GM19467 (cell line): ENCODE data around the gene AFF3.
"Not testable (repeated sequence)": the region's sequence is repeated elsewhere in the genome, so short reads cannot be mapped to it uniquely, and the experiment has no call there.

ENCODE experiments used
- ATAC-seq: cut with Tn5 transposase; IDR thresholded peaks from one replicate; pipeline ENCODE4 v1.9.1; 2021; ENCODE audit warnings: mild to moderate bottlenecking, moderate library complexity; ENCODE audit not compliant: unreplicated experiment

AFF3 gene

DNA sequence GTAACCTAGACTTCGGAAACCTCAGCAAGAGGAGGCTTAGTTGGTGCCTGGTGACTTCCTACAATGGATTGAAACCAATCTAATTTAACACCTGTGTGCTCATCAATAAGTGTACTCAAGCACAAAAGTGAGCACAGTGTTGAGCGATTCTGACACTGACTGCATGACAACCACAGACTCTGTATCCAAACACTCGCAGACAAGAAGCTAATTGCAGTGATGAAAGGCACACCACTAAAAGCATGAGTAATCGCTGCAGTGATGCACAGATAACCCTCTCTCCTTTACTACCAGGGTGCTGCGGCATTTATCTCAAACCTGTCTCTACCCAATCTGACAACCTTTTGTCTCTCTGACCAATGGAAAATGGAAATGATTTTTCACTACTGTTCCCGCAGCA, 168.1 kb downstream of the AFF3 start:
- no peak for ATAC-seq

DNA sequence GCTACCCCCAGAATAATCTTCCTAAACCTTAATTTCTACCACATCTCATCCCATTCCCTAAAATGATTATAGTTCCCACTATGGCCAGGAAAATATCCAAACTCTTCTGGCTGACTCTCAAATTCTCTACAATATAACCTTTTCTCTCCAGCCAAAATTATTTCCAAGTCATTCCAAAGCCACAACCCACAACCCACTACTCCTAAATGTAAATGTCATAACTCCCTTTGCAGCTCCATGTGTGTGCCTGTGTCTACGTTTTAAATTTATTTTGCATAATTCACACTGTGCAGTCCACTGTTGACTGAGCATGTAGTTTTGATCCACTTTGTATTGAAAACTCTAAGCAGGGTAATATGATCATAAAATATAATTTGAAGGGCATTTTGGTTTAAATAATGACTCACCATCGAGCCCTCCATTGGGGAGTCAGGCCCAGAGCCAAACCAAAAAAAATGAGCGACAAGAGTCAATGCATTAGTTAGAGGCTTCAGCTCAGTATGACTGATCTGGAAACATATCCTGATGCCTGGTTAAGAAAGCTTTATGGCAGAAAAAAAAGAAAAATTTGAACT, 171.0 kb downstream of the AFF3 start:
- no peak for ATAC-seq

DNA sequence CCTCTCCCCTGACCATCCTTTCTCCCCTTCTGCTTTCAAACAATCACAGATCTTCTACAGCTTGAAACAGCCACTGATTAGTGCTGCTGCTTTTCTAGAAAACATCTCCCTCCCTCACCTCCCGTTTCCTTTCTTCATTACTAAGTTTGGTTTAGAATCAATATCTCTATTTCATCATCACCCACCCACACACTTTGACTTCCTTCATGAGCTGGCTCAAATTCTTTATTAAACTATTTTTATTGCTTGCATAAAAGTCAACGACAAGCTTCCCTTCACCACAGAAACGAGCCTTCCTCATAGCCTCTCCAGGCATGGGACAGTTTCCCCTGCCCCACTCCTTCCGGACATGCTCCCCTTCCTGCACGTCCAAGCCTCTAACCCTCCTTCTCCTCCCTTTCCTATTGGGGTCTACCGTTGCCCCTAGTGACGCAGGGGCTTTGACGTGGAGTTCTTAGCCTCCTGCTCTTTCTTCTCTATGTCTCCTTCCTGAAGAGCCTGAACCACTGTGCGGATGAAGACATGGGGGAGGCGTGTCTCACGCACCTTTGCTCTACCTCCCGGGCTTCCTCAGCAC, 172.0 kb downstream of the AFF3 start:
- ATAC-seq = no peak

DNA sequence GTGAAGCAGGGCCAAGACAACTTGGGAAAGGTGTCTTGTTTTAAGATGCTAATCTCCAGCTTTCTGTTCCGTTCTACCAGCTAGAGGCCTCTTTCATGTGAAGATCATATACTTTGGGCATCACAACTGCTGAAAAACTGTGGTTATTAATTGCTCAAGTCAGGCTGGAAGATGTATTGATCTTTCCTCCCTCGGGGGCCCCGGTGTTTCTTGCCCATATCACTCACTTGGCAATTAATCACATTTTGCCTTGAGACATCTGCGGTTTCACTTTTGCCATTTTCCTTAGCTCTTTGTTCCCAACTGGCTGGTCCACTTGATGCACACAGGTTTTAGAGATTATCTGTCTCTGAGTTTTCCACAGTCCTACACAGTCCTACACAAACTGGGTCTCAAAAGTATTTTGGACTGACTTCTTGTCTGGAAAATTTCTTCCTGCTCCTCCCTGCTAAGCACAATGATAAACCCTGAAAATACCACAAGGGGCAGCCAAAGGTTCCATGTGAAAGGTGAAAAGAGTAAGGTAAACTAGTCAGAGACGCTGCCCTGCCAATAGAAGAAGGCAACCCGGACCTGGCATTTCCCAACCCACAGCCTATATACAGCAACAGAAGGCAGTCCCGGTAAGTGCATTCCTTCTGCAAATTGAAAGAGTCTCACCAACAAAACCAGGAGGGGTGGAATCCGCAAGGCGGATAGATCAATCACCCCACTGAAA, 181.0 kb downstream of the AFF3 start:
- ATAC-seq = no peak

DNA sequence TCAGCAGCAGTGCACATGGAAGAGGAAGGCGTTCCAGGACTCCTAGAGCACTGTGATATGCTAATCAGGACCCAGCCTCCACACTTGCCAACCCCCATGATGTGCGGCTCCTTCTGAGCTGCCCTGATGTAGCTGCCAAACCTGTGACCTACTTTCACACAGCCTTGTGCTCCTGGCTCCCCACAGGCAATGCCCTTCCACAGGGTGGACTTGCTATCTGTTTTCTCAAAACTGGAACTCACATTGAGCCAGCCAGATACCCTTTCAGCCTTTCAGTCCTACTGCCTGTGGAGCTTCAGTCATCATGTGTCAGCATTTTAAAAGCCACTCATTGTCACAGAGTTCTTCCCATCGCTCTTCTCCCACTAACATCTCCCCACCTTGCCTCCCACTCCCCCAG, 181.6 kb downstream of the AFF3 start:
- ATAC-seq = no peak

DNA sequence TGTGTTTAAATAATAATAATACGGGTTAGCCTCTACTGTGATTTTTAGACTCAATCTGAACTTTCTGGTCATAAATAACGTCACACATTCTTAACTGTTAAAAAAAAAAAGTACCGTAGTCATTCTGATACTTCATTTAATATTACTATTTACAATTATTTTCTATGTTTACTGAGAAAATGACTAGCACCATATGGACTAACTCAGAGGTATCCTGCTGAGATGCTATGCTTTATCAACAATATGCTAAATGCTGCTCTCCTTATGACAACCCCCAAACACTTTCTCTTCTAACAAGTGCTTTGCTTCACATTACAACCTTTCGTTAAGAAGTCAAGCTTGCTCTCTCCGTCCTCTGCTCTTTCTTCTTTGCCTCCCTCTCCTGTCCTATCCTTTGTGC, 182.1 kb downstream of the AFF3 start:
- ATAC-seq = no peak

DNA sequence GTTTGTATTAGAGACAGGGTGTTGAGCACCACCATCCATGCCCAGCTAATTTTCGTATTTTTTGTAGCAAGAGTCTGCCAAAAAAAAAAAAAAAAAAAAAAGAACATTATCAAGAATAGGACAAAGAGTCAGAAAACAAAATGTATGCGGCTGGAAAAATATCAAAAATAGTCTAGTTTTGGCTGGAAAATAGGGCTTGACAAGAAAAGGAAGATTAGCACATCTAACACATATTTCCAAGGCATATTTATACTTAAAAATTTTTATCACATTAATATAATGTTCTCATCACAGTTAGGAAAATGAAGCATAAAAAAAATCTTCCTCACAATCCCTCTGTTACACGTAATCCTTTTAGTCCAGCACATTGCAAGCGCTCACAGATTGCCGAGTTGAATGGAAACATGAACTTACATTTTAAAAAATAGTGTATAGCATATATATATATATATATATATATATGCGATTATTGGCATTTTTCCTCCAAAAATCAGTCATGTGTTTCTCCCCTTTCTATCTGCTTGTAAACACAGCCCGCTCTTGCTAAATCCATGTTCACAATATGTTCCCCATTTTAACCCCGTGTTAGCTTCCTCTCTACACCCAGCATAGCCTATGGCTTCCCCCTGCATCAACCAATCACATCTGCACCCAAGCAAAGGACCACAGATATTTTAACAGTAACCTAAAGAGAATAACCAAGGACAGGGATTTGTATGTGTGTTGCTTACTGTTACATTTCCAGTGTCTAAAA, 183.0 kb downstream of the AFF3 start:
- no peak for ATAC-seq

DNA sequence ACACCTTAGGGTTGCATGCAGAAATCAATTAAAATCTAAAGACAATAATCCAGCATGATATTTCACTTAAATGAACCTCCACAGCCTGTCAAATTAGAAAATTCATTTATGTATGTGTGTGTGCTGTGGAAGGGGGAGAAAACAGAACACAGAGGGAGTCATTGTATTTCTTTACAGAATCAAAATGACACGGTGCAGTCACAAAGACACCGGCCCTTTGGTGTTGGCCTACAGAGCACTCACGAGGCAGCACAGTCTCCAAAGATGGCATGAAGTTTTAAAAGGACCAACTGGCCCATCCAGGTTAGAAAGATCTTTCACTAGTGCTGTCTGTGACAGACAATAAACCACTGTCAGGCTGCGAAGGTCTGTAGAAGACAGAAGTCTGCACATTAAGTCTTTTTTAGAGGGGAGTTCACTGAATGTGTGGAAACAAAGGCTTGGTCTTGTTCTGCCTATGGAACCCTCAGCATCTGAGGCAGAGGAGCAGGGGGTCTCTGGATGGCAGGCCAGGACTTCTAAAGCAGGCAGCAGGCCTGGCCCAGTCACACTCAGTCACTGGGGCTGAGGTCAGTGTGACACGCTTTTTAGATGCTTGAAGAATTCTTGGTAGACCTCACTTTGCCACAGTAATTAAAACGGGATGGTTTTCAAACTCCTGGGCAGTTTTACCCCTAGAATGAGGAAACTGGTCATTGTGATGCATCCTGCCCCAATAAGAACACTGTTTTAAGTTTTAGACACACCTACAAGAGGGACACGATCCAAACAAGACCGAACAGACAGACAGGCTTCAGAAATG, 184.9 kb downstream of the AFF3 start:
- no peak for ATAC-seq

DNA sequence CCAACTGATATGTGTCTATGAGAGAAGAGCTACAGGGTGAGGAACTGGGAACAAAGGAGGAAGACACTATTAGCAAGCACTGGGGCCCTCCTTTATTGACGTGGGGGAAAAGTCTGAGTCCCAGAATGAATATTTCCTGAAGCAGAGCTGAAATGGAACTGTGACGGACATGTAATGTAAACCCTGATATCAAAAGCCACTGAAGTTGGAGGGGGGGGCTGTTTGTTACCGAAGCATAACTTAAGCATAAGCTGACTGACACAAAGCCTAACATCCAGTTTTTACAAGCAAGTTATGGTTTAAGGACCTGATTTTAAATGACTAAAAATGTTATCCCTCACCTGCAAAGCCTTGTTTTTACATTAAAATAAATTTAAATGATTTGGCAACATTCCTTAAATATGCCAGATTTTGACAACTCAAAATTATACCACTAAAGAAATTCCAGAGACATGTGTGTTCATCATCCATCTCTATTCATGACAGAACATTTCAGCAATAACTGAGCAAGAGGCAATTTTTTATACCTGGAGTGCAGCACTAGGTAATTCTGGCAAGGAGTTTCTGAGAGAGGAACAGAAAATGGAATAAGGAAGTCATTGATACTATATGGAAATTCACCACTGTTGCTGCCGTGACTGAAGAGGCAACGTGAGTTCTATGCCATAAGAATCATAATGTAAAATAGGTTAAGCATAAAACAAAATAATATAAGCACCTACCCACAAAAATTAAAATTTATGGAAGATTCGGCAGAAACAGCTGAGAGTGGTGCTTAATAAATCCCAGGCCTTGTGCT, 186.0 kb downstream of the AFF3 start:
- no peak for ATAC-seq

DNA sequence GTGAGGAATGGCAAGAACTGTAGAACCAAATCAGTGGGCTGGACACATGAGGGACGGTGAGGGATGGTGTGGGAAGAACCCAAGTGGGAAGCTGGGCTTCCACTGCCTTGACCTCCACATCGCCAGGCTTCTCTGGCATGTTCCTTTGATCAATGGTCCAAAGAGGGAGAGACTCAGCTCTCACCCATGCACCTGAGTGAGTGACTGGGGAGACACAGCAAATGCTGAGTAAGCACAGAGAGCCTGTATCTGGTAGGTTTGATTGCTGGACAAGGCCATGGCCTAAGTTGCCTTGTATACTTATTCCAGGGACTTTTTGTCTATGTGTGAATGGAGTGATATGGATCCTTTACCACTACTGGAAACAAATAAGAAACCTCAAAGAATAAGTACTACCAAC, 188.6 kb downstream of the AFF3 start:
- ATAC-seq = no peak

DNA sequence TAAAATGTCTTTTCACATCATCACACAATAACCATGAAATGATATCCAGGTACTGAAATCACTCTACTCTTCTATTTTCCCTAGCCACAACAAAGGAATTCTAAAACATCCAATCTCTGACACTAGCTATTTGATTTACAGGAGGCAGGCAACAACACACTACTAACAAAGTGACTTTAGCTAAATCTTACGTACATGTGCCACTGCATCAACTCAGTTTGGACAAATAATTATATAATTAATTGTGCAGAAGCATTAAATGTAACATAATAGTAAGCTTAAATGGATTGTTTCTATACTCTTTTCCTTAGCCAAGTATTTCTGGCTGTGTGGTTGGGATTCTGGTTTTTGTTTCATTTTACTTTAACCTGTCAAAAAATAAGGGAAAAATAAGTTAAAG, 192.4 kb downstream of the AFF3 start:
- no peak for ATAC-seq

DNA sequence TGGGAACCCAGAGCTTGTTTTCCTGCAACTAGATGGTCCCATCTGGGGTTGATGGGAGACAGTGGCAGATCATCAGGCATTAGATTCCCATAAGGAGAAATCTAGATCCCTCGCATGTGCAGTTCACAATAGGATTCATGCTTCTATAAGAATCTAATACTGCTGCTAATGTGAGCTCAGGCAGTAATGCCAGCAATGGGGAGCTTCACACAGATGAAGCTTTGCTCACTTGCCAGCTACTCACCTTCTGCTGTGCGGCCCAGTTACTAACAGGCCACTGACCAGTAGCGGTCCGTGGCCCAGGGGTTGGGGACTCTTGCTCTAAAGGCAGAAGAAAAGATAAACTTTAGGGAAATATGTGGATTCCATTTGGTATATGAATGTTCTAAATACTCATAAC, 192.9 kb downstream of the AFF3 start:
- ATAC-seq = no peak

DNA sequence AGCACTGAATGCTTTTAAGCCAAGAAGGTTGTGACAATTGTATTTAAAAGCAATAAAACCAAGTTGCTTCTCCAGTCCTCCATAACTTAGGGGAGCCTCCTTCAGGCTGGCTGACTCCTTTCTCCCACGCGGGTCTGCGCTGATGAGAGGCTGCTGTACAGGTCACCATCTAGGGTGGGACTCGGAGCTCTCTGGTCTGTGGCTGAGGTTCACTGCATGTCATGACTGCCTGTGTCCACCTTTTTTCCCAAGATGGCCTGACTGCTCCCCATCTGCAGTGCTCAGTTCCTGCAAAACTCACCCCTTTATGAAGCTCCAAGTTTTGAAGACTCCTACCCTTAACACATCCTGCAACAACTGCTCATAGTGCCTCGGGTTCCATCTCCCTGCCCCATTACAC, 194.4 kb downstream of the AFF3 start:
- ATAC-seq = no peak

DNA sequence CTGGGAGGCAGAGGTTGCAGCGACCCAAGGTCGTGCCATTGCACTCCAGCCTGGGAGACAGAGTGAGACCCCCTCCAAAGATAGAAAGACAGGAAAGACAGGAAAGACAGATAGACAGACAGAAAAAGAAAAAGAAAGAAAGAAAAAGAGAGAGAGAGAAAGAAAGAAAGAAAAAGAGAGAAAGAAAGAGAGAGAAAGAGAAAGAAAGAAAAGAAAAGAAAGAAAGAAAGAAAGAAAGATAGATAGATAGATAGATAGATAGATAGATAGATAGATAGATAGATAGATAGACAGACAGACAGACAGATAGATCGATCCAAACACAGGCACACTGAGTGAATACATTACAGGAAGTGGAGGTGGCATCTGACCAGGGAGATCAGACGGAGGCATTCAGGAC, 195.0 kb downstream of the AFF3 start:
- not testable (repeated sequence) for ATAC-seq

DNA sequence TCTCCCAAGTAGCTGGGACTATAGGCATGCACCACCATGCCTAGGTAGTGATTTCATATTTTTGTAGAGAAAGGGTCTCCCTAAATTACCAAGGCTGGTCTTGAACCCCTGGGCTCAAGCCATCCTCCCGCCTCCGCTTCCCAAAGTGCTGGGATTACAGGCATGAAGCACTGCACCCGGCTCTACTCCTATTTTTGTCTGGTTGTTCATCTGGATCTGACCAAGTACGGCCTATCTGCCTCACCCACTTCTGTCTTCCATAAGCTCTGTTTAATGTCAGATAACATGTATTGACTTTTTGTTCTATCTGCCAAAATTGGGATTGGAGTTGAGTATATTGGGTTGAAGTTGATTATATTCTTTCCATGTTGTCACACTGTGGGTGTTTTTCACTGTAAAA, 198.4 kb downstream of the AFF3 start:
- ATAC-seq = no peak

DNA sequence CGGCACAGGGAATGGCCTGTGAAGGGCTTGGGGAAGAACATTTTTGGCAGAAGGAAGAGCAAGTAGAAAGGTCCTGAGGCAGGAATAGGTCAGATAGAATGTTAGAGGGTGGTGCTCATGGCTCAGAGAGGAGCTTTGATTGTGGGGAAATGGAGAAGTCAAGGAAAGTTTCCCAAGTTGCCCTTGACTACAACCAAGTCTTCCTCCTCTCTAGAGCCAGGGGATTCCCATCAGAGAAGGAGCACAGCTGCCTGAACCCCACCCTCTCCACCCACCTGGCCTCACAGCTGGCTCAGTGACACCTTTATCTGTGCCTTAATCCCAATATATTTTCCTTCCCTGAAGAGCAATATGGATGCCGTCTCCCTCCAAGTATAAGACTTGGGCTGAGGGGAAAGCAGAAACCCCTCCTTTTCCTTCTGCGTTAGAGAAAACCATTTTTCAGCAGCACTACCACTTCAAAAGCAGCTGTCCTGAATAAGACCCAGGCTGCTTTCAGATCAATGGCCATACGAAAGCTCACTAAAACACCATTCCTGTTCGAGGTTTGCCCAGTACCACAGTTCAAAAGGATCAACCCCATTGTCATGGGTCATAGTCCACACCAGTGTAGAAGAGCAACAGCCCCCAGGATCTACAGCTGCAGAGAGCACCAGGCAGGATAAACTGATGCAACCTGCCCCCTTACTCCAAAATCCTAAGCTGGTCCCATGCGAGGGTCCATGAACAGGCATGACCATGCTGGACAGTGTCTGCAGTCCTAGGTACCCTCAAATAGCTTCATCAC, 199.6 kb downstream of the AFF3 start:
- no peak for ATAC-seq

DNA sequence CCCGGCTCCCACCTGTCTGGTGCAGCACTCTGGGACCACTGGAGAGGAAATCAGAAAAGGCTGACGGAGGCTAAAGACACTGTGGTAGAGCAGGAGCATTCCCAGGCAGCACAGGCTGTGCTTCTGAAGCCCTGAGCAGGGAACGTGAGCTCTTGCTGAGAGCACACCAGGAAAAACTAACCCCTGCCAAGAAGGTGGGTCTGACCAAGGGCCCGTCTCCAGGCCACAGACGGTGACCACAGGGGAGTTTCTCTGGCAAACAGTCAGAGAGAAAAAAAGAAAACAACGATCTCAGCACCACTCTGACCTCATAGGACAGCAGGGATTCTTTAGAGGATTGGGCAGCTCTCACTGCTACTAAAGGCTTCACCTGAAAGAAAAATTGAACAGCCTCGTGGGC, 201.4 kb downstream of the AFF3 start:
- ATAC-seq = no peak

DNA sequence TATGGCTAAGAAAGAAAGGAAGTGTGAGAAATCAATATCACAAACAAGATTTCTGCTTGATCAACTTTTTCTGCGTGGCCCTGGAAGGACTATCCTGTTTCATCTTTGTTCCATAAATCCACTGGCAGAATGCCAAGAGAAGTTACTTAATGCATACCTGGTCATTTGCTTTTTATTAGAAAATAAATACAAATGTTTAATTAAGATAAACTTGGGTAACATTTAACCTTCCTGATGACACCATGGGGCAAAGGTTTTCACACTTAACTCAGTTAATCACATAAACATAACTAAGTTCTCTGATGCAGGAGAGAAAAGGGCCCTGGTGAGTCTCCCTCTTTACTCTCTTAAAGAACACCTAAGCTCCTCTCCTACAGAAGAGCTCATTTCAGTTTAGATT, 203.3 kb downstream of the AFF3 start:
- no peak for ATAC-seq

DNA sequence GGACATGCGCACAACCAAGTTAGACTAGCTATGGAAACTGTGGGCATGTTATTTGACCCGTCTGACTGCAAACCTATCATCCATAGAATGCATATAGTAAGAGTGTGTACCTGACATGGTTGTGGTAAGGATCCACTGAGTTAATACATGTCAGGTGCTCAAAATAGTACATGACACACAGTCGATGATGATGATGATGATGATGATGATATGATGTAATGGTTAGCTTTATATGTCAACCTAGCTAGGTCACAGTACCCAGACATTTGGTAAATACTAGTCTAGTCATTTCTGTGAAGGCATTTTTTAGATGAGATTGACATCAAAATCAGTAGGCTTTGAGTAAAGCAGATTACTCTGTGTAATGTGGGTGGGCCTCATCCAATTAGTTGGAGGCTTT, 204.1 kb downstream of the AFF3 start:
- ATAC-seq = no peak

DNA sequence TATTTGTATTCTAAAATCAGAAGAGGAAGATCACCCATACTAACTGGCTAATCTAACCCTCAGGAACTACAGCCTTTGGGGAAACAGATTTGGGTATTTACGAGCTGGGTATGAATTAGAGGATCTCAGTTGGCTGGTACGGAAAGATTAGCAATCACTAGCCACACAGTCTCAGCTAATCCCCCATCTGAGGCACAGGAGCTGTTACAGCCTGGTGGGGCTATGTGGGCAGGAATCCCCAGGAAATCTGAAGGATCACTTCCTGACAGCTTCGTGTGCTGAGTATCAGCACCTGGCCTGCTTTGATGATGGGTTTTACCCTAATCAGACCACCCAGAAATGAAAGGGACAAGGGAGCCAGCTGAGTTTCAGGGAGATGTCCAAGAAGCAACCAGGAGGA, 206.3 kb downstream of the AFF3 start:
- no peak for ATAC-seq
